Smooth muscle cell (in vitro differentiated cells): ENCODE results near the gene COPS3. TPM values are rescaled to one million over a fixed set of nuclear protein-coding genes. Genes with fewer than 3 reads are reported as not detected.

Experiments
- DNase-seq: peaks from one replicate; lab custom pipeline; 2025; ENCODE audit not compliant: unreplicated experiment; lab: John Stamatoyannopoulos, UW
- H2AFZ ChIP-seq: fragments of 200-600 bp; sonication (generic); 2 replicates; pipeline ENCODE4 v1.6.0; 2016; ENCODE audit warnings: antibody characterized with exemption, low read depth, mild to moderate bottlenecking
- H3F3A ChIP-seq: fragments of 200-600 bp; sonication (generic); 2 replicates; pipeline ENCODE4 v1.6.0; 2017; ENCODE audit warnings: antibody characterized with exemption, low read depth
- H3K27ac ChIP-seq: fragments of 200-600 bp; sonication (generic); 2 replicates; pipeline ENCODE4 v1.5.1; 2016; ENCODE audit warnings: low read depth, mild to moderate bottlenecking
- H3K27me3 ChIP-seq: fragments of 200-600 bp; sonication (generic); 2 replicates; pipeline ENCODE4 v1.6.1; 2016; ENCODE audit warnings: low read depth, mild to moderate bottlenecking
- H3K36me3 ChIP-seq: fragments of 200-600 bp; sonication (generic); 2 replicates; pipeline ENCODE4 v1.5.1; 2016; ENCODE audit warnings: low read depth
- H3K4me1 ChIP-seq: fragments of 200-600 bp; sonication (generic); 2 replicates; pipeline ENCODE4 v1.5.1; 2016; ENCODE audit warnings: low read depth
- H3K4me2 ChIP-seq: fragments of 200-600 bp; sonication (generic); 2 replicates; pipeline ENCODE4 v1.6.0; 2016; ENCODE audit warnings: mild to moderate bottlenecking
- H3K4me3 ChIP-seq: fragments of 200-600 bp; sonication (generic); 2 replicates; pipeline ENCODE4 v1.5.1; 2016; ENCODE audit warnings: mild to moderate bottlenecking
- H3K79me2 ChIP-seq: fragments of 200-600 bp; sonication (generic); 2 replicates; pipeline ENCODE4 v1.6.0; 2016; ENCODE audit warnings: low read depth, mild to moderate bottlenecking
- H3K9ac ChIP-seq: fragments of 200-600 bp; sonication (generic); 2 replicates; pipeline ENCODE4 v1.6.0; 2016; ENCODE audit warnings: low read depth
- H3K9me3 ChIP-seq: fragments of 200-600 bp; sonication (generic); replicated peaks from 2 replicates; pipeline ENCODE4 v1.5.1; 2016; ENCODE audit warnings: low read depth
- H4K20me1 ChIP-seq: fragments of 200-600 bp; sonication (generic); 2 replicates; pipeline ENCODE4 v1.6.0; 2016; ENCODE audit warnings: low read depth
- WGBS: methylation state at CpG from one replicate; pipeline ENCODE4 v1.1.7; 2016; ENCODE audit warnings: low lambda C conversion rate; 5-methylcytosine and 5-hydroxymethylcytosine counted together
- polyA plus RNA-seq: library from polyadenylated mRNA; unstranded; fragments of >200 nt; fragmentation: Nextera tagmentation; extraction: Ambion mirVana; gene quantifications from 2 replicates; pipeline ENCODE4 v1.2.1, GENCODE V29; 2016
- total RNA-seq: library from RNA; depleted of rRNA; stranded (reverse); fragments of >200 nt; gene quantifications from 2 replicates; pipeline ENCODE4 v1.2.3, GENCODE V29; 2014
- TF ChIP-seq, protein P1 (sequence below): fragments of 200-600 bp; sonication (generic); IDR thresholded peaks from 2 replicates; pipeline ENCODE4 v1.5.1; 2017; ENCODE audit warnings: borderline replicate concordance, mild to moderate bottlenecking, antibody characterized with exemption; ENCODE audit not compliant: insufficient read depth, poor library complexity, severe bottlenecking

The COPS3 gene
- total and polyA plus RNA-seq, 2 experiments from 2014 or later = 68.3 to 77.0 TPM

DNA sequence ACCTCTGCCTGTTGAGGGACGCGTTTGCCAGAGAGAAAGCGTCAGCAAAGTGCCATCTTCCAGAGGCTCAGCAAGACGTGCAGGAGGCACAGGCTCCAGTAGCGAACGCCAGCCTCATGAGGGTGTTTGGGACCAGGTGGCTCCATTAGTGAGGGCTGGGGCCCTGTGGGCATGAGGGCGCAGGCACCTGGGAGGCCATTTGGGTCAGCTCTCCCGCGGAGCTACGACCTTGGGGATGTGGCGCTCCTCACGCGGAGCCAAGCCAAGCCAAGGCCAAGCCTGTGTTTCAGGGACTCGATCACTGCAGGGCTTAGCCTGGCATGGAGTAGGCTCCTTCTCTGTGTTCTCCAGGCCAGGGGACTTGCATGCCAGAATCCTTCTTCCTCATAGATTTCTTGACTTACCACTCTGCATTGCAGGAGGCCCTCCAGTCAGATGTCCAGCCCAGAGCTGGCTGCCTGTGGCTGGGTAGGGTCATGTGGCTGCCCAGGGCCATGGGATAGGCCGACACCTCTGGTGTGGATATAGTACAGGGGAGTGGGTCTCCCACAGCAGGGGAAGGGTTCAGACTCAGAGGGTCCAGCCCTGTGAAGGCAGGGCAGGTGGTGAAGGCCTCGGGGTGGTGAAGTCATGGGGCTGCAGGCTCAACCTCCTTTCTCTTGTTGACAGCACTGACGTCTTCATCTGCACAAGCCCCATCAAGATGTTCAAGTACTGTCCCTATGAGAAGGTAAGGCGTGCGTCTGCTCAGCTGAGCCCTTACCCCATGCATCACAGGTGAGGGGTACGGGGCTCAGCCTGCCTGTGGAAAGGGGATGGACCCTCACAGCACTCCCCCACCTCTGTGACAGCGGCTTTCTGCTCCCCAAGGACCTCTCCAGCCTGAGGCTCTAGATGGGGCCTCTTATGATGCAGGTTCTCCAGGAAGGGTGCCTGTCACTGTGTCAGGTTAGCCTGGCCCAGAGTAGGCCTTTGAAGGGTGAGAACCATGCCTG lies 41.8 kb upstream of the COPS3 start:
- 95% methylated on average over 21 of the region's 21 CpGs for WGBS
- Histone ChIP-seq H3K79me2 (no peaks in the 10 kb centered on the region), H3K27me3 (no peaks in the 10 kb centered on the region), H3K4me1 (no peaks in the 10 kb centered on the region), H4K20me1 (no peaks in the 10 kb centered on the region), H3F3A (no peaks in the 10 kb centered on the region), H3K4me3 (no peak overlapping the region), H3K36me3 (no peaks in the 10 kb centered on the region), H3K9ac (no peak overlapping the region), H3K27ac (no peak overlapping the region), H2AFZ (no peak overlapping the region), H3K4me2 (no peak overlapping the region), H3K9me3 (no peaks in the 10 kb centered on the region)
- DNase-seq = no peak
- TF ChIP-seq, protein P1, sequence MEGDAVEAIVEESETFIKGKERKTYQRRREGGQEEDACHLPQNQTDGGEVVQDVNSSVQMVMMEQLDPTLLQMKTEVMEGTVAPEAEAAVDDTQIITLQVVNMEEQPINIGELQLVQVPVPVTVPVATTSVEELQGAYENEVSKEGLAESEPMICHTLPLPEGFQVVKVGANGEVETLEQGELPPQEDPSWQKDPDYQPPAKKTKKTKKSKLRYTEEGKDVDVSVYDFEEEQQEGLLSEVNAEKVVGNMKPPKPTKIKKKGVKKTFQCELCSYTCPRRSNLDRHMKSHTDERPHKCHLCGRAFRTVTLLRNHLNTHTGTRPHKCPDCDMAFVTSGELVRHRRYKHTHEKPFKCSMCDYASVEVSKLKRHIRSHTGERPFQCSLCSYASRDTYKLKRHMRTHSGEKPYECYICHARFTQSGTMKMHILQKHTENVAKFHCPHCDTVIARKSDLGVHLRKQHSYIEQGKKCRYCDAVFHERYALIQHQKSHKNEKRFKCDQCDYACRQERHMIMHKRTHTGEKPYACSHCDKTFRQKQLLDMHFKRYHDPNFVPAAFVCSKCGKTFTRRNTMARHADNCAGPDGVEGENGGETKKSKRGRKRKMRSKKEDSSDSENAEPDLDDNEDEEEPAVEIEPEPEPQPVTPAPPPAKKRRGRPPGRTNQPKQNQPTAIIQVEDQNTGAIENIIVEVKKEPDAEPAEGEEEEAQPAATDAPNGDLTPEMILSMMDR = no peak

DNA sequence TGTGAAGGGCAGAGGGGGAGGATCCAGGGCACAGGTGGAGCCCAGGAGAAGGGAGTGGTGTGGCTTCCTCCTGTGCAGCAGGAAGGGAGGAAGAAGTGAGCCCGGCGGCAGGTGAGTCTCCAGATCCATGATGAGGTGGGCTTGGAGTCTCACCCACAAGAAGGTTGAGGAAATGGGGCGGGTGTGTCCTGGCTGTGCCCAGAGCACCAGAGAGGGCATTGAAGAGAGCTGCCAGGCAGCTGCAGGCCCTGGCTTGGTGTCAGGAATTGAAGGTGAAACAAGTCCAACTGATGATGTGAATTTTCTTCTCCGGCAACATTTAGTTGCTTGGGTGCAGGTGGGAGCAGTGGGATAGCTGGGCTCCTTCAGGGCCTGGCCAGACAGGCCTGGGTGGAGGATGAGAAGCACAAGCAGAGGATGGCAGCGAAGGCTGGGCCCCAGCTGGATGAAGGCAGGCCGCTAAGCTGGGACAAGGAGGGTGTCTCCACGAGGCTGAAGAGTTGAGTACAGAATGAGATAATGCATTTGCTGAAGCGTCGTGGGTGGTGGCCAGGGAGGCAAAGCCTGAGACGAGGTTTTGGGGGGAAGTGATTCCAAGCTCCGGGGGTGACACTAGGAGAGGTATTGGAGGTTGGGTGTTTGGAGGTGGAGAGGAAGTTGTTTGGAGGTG lies 40.4 kb upstream of the COPS3 start:
- WGBS = 86% methylated on average over 11 of the region's 11 CpGs
- Histone ChIP-seq H3K27ac (no peak overlapping the region), H2AFZ (no peak overlapping the region), H3K36me3 (no peaks in the 10 kb centered on the region), H3K4me2 (no peak overlapping the region), H3K79me2 (no peaks in the 10 kb centered on the region), H3K27me3 (no peaks in the 10 kb centered on the region), H3F3A (no peaks in the 10 kb centered on the region), H3K9me3 (no peaks in the 10 kb centered on the region), H3K4me1 (no peaks in the 10 kb centered on the region), H4K20me1 (no peaks in the 10 kb centered on the region), H3K9ac (no peak overlapping the region), H3K4me3 (no peak overlapping the region)
- DNase-seq = no peak
- TF ChIP-seq, protein P1 = no peak

DNA sequence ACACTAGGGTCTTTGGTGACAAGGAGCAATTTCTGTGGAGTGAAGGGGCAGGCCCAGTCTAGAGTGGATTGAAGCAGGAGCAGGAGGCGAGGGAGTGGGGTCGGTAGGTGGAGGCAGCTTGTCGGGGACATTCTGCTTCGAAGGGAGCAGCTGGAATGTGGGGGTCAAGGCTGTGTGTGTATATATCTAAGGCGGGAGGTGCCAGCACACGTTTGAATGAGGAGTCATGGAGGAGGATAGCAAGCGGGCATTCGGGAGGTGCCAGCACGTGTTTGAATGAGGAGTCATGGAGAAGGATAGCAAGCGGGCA lies 39.8 kb upstream of the COPS3 start:
- Histone ChIP-seq H3K27me3 (no peaks in the 10 kb centered on the region), H4K20me1 (no peaks in the 10 kb centered on the region), H3K4me2 (no peak overlapping the region), H3K9ac (no peak overlapping the region), H2AFZ (no peak overlapping the region), H3K79me2 (no peaks in the 10 kb centered on the region), H3K27ac (no peak overlapping the region), H3F3A (no peaks in the 10 kb centered on the region), H3K36me3 (no peaks in the 10 kb centered on the region), H3K4me1 (no peaks in the 10 kb centered on the region), H3K9me3 (no peaks in the 10 kb centered on the region), H3K4me3 (no peak overlapping the region)
- no peak for DNase-seq
- WGBS = 95% methylated on average over 10 of the region's 10 CpGs
- TF ChIP-seq, protein P1 = no peak
